Measurements from ENCODE around the gene ANKRD60.

ANKRD60 gene

DNA sequence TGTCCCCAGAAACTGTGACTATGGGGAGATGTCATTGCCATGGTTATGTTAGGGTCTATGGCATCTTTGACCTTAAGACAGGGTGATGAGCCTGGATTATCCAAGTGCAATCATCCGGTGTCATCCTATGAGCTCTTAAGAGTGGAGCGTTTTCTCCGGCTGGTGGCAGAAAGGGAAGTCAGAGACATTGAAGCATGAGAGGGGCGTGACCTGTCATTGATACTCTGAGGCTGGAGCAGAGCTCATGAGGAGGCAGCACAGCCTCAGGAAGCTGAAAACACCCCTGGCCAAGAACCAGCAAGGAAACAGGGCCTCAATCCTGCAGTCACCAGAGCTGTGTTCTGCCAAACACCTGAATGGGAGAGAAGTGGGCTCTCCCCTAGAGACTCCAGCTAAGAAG lies 59.6 kb downstream of the ANKRD60 start:
- Histone ChIP-seq H3K4me3 (ENCODE audit: low read length) (no peak overlapping the region), H3K27me3 (replicated peaks; ENCODE audit: control insufficient read depth, insufficient read depth, low read length) (no peaks in the 10 kb centered on the region), H3K9ac (ENCODE audit: low read length) (no peak overlapping the region), H3K36me3 (ENCODE audit: control insufficient read depth, insufficient read depth, low read length, severe bottlenecking) (no peaks in the 10 kb centered on the region), H3K9me3 (ENCODE audit: control insufficient read depth, low read length) (no peaks in the 10 kb centered on the region), H3K4me1 (ENCODE audit: control insufficient read depth, insufficient read depth, low read length) (no peaks in the 10 kb centered on the region)
- DNase-seq (ENCODE audit: low read depth), result no peak

DNA sequence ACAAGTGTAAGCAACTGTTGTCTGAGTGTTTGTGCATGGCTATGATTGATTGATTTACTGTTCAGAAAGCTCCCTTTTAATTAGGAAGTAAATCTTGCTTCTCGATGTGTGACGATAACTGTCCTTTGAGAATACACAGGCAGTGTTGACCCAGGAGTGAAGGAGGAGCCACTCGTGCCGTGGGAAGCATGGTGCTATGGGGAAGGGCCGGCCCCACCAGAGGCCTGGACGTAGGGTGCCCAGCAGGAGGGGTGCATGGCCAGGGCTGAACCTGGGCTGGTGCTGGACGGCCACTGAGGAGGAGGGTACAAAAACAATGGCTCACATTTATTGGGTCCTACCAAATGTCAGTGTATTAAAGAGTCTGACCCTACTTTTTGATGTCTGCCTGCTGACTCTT lies 60.7 kb downstream of the ANKRD60 start:
- Histone ChIP-seq H3K4me3 (ENCODE audit: low read length) (no peak overlapping the region), H3K9ac (ENCODE audit: low read length) (no peak overlapping the region), H3K4me1 (ENCODE audit: control insufficient read depth, insufficient read depth, low read length) (no peaks in the 10 kb centered on the region), H3K9me3 (ENCODE audit: control insufficient read depth, low read length) (no peaks in the 10 kb centered on the region), H3K36me3 (ENCODE audit: control insufficient read depth, insufficient read depth, low read length, severe bottlenecking) (no peaks in the 10 kb centered on the region), H3K27me3 (replicated peaks; ENCODE audit: control insufficient read depth, insufficient read depth, low read length) (no peaks in the 10 kb centered on the region)
- no peak for DNase-seq (ENCODE audit: low read depth)
